Testis (tissue), 3 donors: ENCODE data around the gene CCL2. TPM values are rescaled to one million over a fixed set of nuclear protein-coding genes. Genes with fewer than 3 reads are reported as not detected.

Experiments
- DNase-seq: peaks from one replicate; pipeline ENCODE4 v3.0.0-alpha.2; 2019
- H3K27ac ChIP-seq, 2 donors: fragments of 200-600 bp; sonication (generic); one replicate each; pipeline ENCODE4 v1.5.1; 2019
- H3K27me3 ChIP-seq: fragments of 200-600 bp; sonication (generic); one replicate; pipeline ENCODE4 v1.5.1; 2019
- H3K36me3 ChIP-seq: fragments of 200-600 bp; sonication (generic); one replicate; pipeline ENCODE4 v1.5.1; 2017; ENCODE audit warnings: low read depth; ENCODE audit errors: missing control alignments
- H3K4me1 ChIP-seq: fragments of 200-600 bp; sonication (generic); one replicate; pipeline ENCODE4 v1.5.1; 2019
- H3K4me3 ChIP-seq, 2 donors: fragments of 200-600 bp; sonication (generic); one replicate each; pipeline ENCODE4 v1.5.1; 2017 to 2019
- H3K9me3 ChIP-seq: fragments of 200-600 bp; sonication (generic); one replicate; pipeline ENCODE4 v1.5.1; 2017
- CTCF ChIP-seq, 3 experiments: fragments of 450-650 bp in 2 of 3; fragments of 200-600 bp in 1 of 3; sonication (generic) in 1 of 3; IDR thresholded peaks; one replicate each; pipeline ENCODE4 v1.5.1; 2016 to 2019; ENCODE audit warnings: antibody characterized with exemption in 3 of 3, mild to moderate bottlenecking in 2 of 3, moderate library complexity in 1 of 3
- POLR2A ChIP-seq: fragments of 450-650 bp; IDR thresholded peaks from one replicate; pipeline ENCODE4 v1.6.1; 2017; ENCODE audit warnings: antibody characterized with exemption, mild to moderate bottlenecking, moderate library complexity
- WGBS, 2 donors: methylation state at CpG; one replicate each; pipeline ENCODE4 v1.1.5; 2018; 5-methylcytosine and 5-hydroxymethylcytosine counted together
- intact Hi-C: fragments of 100-400 bp; cut with DNase I; formaldehyde crosslinking; loops from one replicate; pipeline ENCODE4 v1.15.1; 2023; ENCODE audit warnings: low total_unique reads
- polyA plus RNA-seq: library from polyadenylated mRNA; stranded (reverse); fragments of 350-450 nt; fragmentation: Illumina TruSeq; extraction: RNeasy Lipid Tissue Mini Kit (QIAGEN cat#74804); gene quantifications from one replicate; pipeline ENCODE4 v1.2.3, GENCODE V29; 2014; ENCODE audit warnings: low read depth, low replicate concordance; ENCODE audit not compliant: insufficient read depth
- total RNA-seq, 2 donors: library from RNA; depleted of rRNA; stranded (reverse); fragments of >200 nt; gene quantifications; one replicate each; pipeline ENCODE4 v1.2.3, GENCODE V29; 2016

Gene CCL2
- total and polyA plus RNA-seq, 3 donors from 2014 or later: 1.0 to 35.8 (median 4.4) TPM

GRCh38 chr17:34218748-34219147 lies 36.3 kb upstream of the CCL2 start:
- Histone ChIP-seq H3K27me3 (no peaks in the 10 kb centered on the region), H3K9me3 (no peaks in the 10 kb centered on the region), H3K27ac (no peak overlapping the region), H3K4me1 (no peaks in the 10 kb centered on the region), H3K4me3 (no peak overlapping the region), H3K36me3 (no peaks in the 10 kb centered on the region)
- 5 to 96% methylated on average over 1 of the region's 1 CpG for WGBS, 2 donors
- intact Hi-C loops: no loop called here
- no peak for DNase-seq
- TF ChIP-seq CTCF (IDR thresholded peaks at IDR 0.05): no peak
- TF ChIP-seq POLR2A: no peak

GRCh38 chr17:34219405-34219804 lies 35.7 kb upstream of the CCL2 start:
- Histone ChIP-seq H3K36me3 (no peaks in the 10 kb centered on the region), H3K27me3 (no peaks in the 10 kb centered on the region), H3K4me1 (no peaks in the 10 kb centered on the region), H3K27ac (no peak overlapping the region), H3K9me3 (no peaks in the 10 kb centered on the region), H3K4me3 (no peak overlapping the region)
- WGBS, 2 donors: 76 to 87% methylated on average over 2 of the region's 2 CpGs
- intact Hi-C loops: no loop called here
- TF ChIP-seq CTCF (IDR thresholded peaks at IDR 0.05): no peak
- no peak for TF ChIP-seq POLR2A
- DNase-seq: no peak

GRCh38 chr17:34220045-34220751 lies 34.9 kb upstream of the CCL2 start:
- H3K4me1 ChIP-seq: no peaks in the 10 kb centered on the region
- H3K27ac ChIP-seq: no peak overlapping the region
- no peak overlapping the region for H3K4me3 ChIP-seq
- H3K9me3 ChIP-seq: no peaks in the 10 kb centered on the region
- WGBS, 2 donors: 92 to 94% methylated on average over 2 of the region's 2 CpGs
- H3K27me3 ChIP-seq: no peaks in the 10 kb centered on the region
- TF ChIP-seq CTCF (IDR thresholded peaks at IDR 0.05): no peak
- no peak for TF ChIP-seq POLR2A
- no peak for DNase-seq
- intact Hi-C loops: no loop called here
- H3K36me3 ChIP-seq: no peaks in the 10 kb centered on the region

- Histone ChIP-seq H3K27ac (no peak overlapping the region), H3K4me3 (no peak overlapping the region), H3K9me3 (no peaks in the 10 kb centered on the region), H3K27me3 (no peaks in the 10 kb centered on the region), H3K4me1 (no peaks in the 10 kb centered on the region), H3K36me3 (no peaks in the 10 kb centered on the region)
- intact Hi-C loops: no loop called here
- no peak for TF ChIP-seq POLR2A
- no peak for TF ChIP-seq CTCF (IDR thresholded peaks at IDR 0.05)
- DNase-seq: no peak
- 76 to 83% methylated on average over 5 of the region's 5 CpGs for WGBS, 2 donors
These were observed 34.2 kb upstream of the CCL2 start for GRCh38 chr17:34220752-34221395.

- Histone ChIP-seq H3K27ac (no peak overlapping the region), H3K4me1 (no peaks in the 10 kb centered on the region), H3K27me3 (no peaks in the 10 kb centered on the region), H3K9me3 (no peaks in the 10 kb centered on the region), H3K36me3 (no peaks in the 10 kb centered on the region), H3K4me3 (no peak overlapping the region)
- WGBS, 2 donors: 86 to 88% methylated on average over 4 of the region's 4 CpGs
- no peak for DNase-seq
- intact Hi-C loops: no loop called here
- TF ChIP-seq POLR2A (no peak), CTCF (IDR thresholded peaks at IDR 0.05) (no peak)
These were observed 33.7 kb upstream of the CCL2 start for GRCh38 chr17:34221411-34221810.
